Neural crest cell (in vitro differentiated cells): ENCODE measurements around the gene CHCHD6. TPM values are rescaled to one million over a fixed set of nuclear protein-coding genes. Genes with fewer than 3 reads are reported as not detected.

Source experiments
- DNase-seq: peaks from one replicate; pipeline ENCODE4 v3.0.0; 2021; ENCODE audit warnings: low read depth, mixed read lengths, low spot score
- H3K27ac Mint-ChIP-seq: one replicate; pipeline ENCODE4 v1.8.0; 2021; ENCODE audit warnings: mild to moderate bottlenecking, mixed read lengths; ENCODE audit not compliant: unreplicated experiment
- H3K27me3 Mint-ChIP-seq: 2 replicates; pipeline ENCODE4 v1.8.0; 2021; ENCODE audit warnings: low read depth, mild to moderate bottlenecking, mixed read lengths
- H3K36me3 Mint-ChIP-seq: 2 replicates; pipeline ENCODE4 v1.8.0; 2021; ENCODE audit warnings: low read depth, mild to moderate bottlenecking, mixed read lengths
- H3K4me1 Mint-ChIP-seq: 2 replicates; pipeline ENCODE4 v1.8.0; 2021; ENCODE audit warnings: mixed read lengths
- H3K4me3 Mint-ChIP-seq: one replicate; pipeline ENCODE4 v1.8.0; 2021; ENCODE audit warnings: mild to moderate bottlenecking, mixed read lengths
- H3K9me3 Mint-ChIP-seq: 2 replicates; pipeline ENCODE4 v1.8.0; 2021; ENCODE audit warnings: mixed read lengths
- total RNA-seq: library from RNA; stranded (reverse); gene quantifications from 2 replicates; pipeline ENCODE4 v1.2.1, GENCODE V29; 2021
- TF ChIP-seq, protein P1 (sequence below): fragments of 200-600 bp; sonication (generic); conservative IDR thresholded peaks from 2 replicates; pipeline ENCODE4 v1.5.0; 2021; ENCODE audit warnings: antibody characterized with exemption, mild to moderate bottlenecking

Gene CHCHD6
- total RNA-seq, 1 donor from 2014 or later = 32.9 TPM

DNA sequence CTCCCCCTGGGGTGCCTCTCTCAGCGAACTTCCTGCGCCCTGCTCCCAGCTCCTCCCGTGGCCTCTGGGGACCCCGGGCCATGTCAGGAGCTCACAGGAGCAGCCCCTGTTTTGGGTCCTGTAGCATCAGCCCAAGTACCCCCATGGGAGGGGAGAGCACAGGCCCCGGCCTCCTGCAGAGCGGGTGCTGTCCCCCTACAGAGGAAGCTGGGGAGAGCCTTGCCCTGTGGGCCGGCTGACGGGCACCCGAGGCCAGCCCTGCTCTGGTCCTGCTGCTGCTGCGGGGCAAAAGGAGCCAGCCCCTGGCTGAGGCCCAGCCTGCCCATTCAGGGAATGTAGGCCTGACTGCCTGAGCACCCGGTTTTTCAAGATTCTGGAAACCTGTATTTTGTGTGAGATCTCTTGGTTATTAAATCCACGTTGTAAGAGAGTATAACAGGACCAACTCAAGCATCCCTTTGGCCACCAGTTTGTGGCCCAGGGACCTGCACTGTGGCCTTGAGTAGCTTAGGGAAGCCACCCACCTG lies 291.3 kb downstream of the CHCHD6 start:
- TF ChIP-seq, protein P1, sequence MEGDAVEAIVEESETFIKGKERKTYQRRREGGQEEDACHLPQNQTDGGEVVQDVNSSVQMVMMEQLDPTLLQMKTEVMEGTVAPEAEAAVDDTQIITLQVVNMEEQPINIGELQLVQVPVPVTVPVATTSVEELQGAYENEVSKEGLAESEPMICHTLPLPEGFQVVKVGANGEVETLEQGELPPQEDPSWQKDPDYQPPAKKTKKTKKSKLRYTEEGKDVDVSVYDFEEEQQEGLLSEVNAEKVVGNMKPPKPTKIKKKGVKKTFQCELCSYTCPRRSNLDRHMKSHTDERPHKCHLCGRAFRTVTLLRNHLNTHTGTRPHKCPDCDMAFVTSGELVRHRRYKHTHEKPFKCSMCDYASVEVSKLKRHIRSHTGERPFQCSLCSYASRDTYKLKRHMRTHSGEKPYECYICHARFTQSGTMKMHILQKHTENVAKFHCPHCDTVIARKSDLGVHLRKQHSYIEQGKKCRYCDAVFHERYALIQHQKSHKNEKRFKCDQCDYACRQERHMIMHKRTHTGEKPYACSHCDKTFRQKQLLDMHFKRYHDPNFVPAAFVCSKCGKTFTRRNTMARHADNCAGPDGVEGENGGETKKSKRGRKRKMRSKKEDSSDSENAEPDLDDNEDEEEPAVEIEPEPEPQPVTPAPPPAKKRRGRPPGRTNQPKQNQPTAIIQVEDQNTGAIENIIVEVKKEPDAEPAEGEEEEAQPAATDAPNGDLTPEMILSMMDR = no peak
- Mint-ChIP-seq H3K27ac (no peak overlapping the region), H3K36me3 (no peaks in the 10 kb centered on the region), H3K27me3 (no peaks in the 10 kb centered on the region), H3K4me3 (no peak overlapping the region), H3K9me3 (no peaks in the 10 kb centered on the region), H3K4me1 (no peaks in the 10 kb centered on the region)
- DNase-seq = no peak

DNA sequence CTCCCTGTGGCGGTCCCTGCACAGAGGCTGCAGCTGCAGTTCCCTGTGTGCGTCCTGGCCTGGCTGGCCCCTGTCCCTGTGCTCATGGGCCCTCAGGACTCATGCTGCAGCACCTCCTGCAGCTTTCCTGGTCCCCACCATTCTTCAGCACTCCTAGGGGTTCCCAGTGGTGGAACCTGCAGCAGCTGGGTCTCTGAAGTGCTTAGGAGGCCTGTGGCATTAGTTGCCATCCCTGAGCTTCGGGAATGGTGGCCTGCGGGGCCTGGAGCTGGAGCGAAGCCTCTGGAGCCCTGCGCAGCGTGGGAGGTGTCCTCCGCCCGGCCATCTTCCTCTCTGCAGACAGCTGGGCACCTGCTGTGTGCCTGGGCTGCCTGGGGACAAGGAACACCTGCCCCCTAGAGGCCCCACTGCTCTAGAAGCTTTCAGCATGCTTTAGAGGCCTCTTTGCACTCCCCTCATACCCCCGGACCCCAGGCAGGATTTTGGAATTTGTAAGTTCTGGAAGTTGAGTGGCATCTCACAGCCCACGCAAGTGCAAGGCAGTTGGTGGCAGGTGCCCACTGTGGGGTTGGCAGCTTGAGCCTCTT lies 292.0 kb downstream of the CHCHD6 start:
- no peak for DNase-seq
- Mint-ChIP-seq H3K27ac (no peak overlapping the region), H3K27me3 (no peaks in the 10 kb centered on the region), H3K4me3 (no peak overlapping the region), H3K36me3 (no peaks in the 10 kb centered on the region), H3K4me1 (no peaks in the 10 kb centered on the region), H3K9me3 (no peaks in the 10 kb centered on the region)
- TF ChIP-seq, protein P1 = no peak

DNA sequence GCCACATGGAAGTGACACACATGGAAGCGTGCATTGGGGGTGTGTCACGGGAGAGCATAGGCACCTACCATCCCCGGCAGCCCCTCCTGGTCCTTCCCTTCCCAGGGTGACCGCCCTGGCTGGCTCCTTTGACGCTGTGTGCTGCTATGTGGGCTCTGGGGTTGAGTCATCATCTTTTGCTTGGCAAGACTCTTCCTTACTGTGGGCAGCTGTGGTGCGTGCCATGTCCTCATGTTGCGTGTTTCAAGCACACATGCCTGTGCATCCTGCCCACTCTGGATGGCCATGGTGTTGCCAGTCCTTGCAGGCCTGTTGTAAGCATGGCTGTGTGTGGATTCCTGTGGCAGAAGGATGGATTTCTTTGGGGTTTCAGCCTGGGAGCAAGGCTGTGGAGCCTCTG lies 292.9 kb downstream of the CHCHD6 start:
- Mint-ChIP-seq H3K9me3 (no peaks in the 10 kb centered on the region), H3K27ac (no peak overlapping the region), H3K4me1 (no peaks in the 10 kb centered on the region), H3K36me3 (no peaks in the 10 kb centered on the region), H3K4me3 (no peak overlapping the region), H3K27me3 (no peaks in the 10 kb centered on the region)
- DNase-seq = no peak
- TF ChIP-seq, protein P1 = no peak

DNA sequence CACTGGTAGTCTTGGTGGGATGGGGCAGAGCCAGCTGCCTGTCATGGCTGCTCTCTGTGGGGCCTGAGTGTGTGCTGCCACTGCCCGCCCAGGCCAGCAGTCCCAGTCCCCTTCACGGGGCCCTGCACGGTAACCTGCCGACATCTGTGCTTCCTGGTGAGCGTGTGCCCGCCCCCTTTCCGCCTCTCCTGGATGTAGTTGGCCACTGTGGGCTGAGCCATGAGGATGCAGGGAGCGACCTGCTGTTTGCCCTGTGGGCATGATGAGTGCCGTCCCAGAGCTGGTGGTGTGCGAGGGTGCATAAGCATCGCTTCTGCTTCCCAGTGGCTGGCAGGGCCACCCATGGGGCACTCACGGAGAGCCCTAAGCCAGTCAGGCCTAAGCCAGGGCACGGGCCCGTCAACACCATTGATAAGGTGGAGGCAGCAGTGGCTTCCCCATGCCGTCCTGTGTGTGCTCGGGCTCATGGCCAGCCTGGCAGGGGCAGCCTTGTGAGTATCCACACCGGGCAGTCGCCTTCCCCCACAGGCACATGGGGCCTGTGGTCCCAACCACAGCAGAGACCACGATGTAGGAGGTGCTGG lies 293.5 kb downstream of the CHCHD6 start:
- H3K4me3 Mint-ChIP-seq = no peak overlapping the region
- H3K27ac Mint-ChIP-seq = no peak overlapping the region
- DNase-seq = no peak
- peaks cover 6% of the 10 kb centered on the region for H3K4me1 Mint-ChIP-seq
- no peaks in the 10 kb centered on the region for H3K27me3 Mint-ChIP-seq
- H3K9me3 Mint-ChIP-seq = no peaks in the 10 kb centered on the region
- H3K36me3 Mint-ChIP-seq = no peaks in the 10 kb centered on the region
- TF ChIP-seq, protein P1 = no peak

DNA sequence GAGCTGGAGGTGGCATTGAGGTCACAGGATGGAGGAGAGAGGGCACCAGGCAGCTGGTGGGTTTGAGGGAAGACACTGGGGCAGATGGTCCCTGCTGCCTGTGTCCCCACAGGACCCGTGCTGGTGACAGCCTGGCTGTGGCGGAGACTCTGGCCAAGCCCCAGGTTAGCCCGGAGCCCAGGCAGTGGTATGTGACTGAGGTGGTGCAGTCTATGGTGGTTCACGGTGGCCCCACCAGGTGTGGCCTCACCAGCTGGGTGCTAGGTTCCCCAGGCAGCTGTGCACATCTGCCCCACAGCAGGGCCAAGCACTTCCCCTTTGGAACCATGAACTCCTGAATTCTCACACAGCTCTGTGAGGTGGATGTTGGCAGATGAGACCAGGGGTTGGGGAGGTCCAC lies 294.3 kb downstream of the CHCHD6 start:
- Mint-ChIP-seq H3K27me3 (no peaks in the 10 kb centered on the region), H3K36me3 (no peaks in the 10 kb centered on the region), H3K27ac (no peak overlapping the region), H3K4me3 (no peak overlapping the region), H3K9me3 (no peaks in the 10 kb centered on the region), H3K4me1 (peaks cover 8% of the 10 kb centered on the region)
- TF ChIP-seq, protein P1 = no peak
- DNase-seq = no peak
